CD4-positive, alpha-beta memory T cell (primary cell): Measurements from ENCODE around the gene NSD1. TPM values are rescaled to one million over a fixed set of nuclear protein-coding genes. Genes with fewer than 3 reads are reported as not detected.

Source experiments
- CTCF ChIA-PET: fragments of 350-600 bp; sonication (Branson Sonifier 250); formaldehyde crosslinking; loops from one replicate; lab custom pipeline; 2021; ENCODE audit warnings: inconsistent platforms; ENCODE audit not compliant: partially characterized antibody; lab: Charles Lee
- POLR2A ChIA-PET: fragments of 350-600 bp; sonication (Branson Sonifier 250); formaldehyde crosslinking; loops from one replicate; lab custom pipeline; 2021; ENCODE audit not compliant: partially characterized antibody; lab: Charles Lee
- DNase-seq, 5 donors: peaks; one replicate each; pipeline versions ENCODE4 v3.0.0 to v3.0.0-alpha.2; 2020 to 2022; ENCODE audit warnings: mixed read lengths in 1 of 5
- H3K27ac ChIP-seq: one replicate; pipeline ENCODE4 v1.7.0; 2013; ENCODE audit warnings: low read depth, low read length
- H3K27me3 ChIP-seq: 2 replicates; pipeline ENCODE4 v1.7.0; 2013; ENCODE audit warnings: mild to moderate bottlenecking, low read length, moderate library complexity; ENCODE audit not compliant: insufficient read depth
- H3K36me3 ChIP-seq: 2 replicates; pipeline ENCODE4 v1.7.0; 2013; ENCODE audit warnings: mild to moderate bottlenecking, low read length, moderate library complexity; ENCODE audit not compliant: insufficient read depth
- H3K4me1 ChIP-seq: 2 replicates; pipeline ENCODE4 v1.7.0; 2013; ENCODE audit warnings: mild to moderate bottlenecking, low read length, moderate library complexity; ENCODE audit not compliant: insufficient read depth
- H3K4me3 ChIP-seq, 2 donors: one replicate each; pipeline ENCODE4 v1.7.0; 2013; ENCODE audit warnings: low read length in 2 of 2, mild to moderate bottlenecking in 1 of 2
- H3K9me3 ChIP-seq, 2 donors: one replicate each; pipeline ENCODE4 v1.7.0; 2013; ENCODE audit warnings: low read length in 2 of 2, control low read depth in 1 of 2; ENCODE audit not compliant: control insufficient read depth in 1 of 2
- H3K27ac Mint-ChIP-seq, 7 donors: one replicate each; pipeline ENCODE4 v1.8.0; 2020 to 2021; ENCODE audit warnings: mixed read lengths in 7 of 7, mild to moderate bottlenecking in 6 of 7, inconsistent platforms in 3 of 7, moderate library complexity in 3 of 7
- H3K27me3 Mint-ChIP-seq, 2 donors: one replicate each; pipeline ENCODE4 v1.8.0; 2020 to 2021; ENCODE audit warnings: mixed read lengths in 2 of 2
- H3K36me3 Mint-ChIP-seq, 2 donors: one replicate each; pipeline ENCODE4 v1.8.0; 2020 to 2021; ENCODE audit warnings: mixed read lengths in 2 of 2, inconsistent platforms in 1 of 2, mild to moderate bottlenecking in 1 of 2
- H3K4me1 Mint-ChIP-seq, 4 donors: one replicate each; pipeline ENCODE4 v1.8.0; 2020 to 2021; ENCODE audit warnings: mixed read lengths in 4 of 4, mild to moderate bottlenecking in 1 of 4
- H3K4me3 Mint-ChIP-seq, 8 donors: one replicate each; pipeline ENCODE4 v1.8.0; 2020 to 2021; ENCODE audit warnings: mixed read lengths in 8 of 8, mild to moderate bottlenecking in 7 of 8, moderate library complexity in 6 of 8, inconsistent platforms in 3 of 8
- H3K9me3 Mint-ChIP-seq, 8 donors: one replicate each; pipeline ENCODE4 v1.8.0; 2020 to 2021; ENCODE audit warnings: mixed read lengths in 8 of 8, mild to moderate bottlenecking in 5 of 8, inconsistent platforms in 3 of 8, moderate library complexity in 1 of 8
- intact Hi-C: fragments of 100-400 bp; cut with micrococcal nuclease; formaldehyde crosslinking; loops from one replicate; pipeline ENCODE4 v1.15.1; 2023
- polyA plus RNA-seq, 2 donors: library from polyadenylated mRNA; unstranded; fragments of 300-500 nt; fragmentation: Illumina TruSeq; gene quantifications; one replicate each; pipeline ENCODE4 v1.2.3, GENCODE V29; 2021
- total RNA-seq, 2 experiments: library from RNA; stranded (reverse); gene quantifications; one replicate each; pipeline ENCODE4 v1.2.3, GENCODE V29; 2021

The NSD1 gene
- total and polyA plus RNA-seq, 4 experiments from 2014 or later, result 14.3 to 122 (median 90.0) TPM

DNA sequence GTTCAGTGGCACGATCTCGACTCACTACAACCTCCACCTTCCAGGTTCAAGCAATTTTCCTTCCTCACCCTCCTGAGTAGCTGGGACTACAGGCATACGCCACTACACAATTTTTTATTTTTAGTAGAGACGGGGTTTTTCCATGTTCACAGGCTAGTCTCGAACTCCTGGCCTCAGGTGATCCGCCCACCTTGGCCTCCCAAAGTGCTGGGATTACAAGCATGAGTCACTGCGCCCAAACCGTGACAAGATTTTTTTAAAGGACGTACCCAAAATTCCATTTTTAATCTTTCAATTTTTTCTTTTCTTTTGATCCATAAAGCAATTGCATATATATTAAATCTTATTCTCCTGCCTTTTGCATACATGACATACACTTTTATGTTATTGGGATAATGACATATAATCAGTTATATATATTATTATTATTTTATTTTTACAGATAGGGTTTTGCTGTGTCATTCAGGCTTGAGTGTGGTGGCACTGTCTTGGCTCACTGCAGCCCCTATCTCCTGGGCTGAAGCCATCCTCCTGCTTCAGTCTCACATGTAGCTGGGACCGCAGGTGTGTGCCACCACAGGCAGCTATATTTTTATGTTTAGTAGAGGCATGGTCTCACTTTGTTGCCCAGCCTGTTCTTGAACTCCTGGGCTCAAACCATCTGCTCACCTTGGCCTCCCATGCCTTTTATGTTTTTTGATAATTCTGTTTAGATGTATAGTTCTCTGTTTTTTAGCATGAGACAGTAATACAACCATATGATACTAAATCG, 98.1 kb downstream of the NSD1 start:
- Mint-ChIP-seq H3K4me3 (no peak overlapping the region), H3K27me3 (no peaks in the 10 kb centered on the region), H3K4me1 (peaks cover 17 to 47% (median 30%) of the 10 kb centered on the region in 4 donors), H3K36me3 (peaks cover 28 to 54% of the 10 kb centered on the region in 2 donors), H3K27ac (peak overlapping the region in 2 of 7 donors; percentile 9 to 60), H3K9me3 (peaks cover 0 to 1% (median 0%) of the 10 kb centered on the region in 8 donors)
- H3K27me3 ChIP-seq, result no peaks in the 10 kb centered on the region
- no peaks in the 10 kb centered on the region for H3K4me1 ChIP-seq
- no peak overlapping the region for H3K27ac ChIP-seq
- H3K9me3 ChIP-seq, result no peaks in the 10 kb centered on the region
- H3K36me3 ChIP-seq, result peaks cover 9% of the 10 kb centered on the region
- intact Hi-C loops, result no loop called here
- POLR2A ChIA-PET, result no interaction called here
- DNase-seq, result no peak
- H3K4me3 ChIP-seq, result no peak overlapping the region
- CTCF ChIA-PET, result interaction anchor here (2.5 kb wide), 1 partner anchor 118 kb away, joined by 8 read pairs; no protein-coding TSS in a partner anchor

DNA sequence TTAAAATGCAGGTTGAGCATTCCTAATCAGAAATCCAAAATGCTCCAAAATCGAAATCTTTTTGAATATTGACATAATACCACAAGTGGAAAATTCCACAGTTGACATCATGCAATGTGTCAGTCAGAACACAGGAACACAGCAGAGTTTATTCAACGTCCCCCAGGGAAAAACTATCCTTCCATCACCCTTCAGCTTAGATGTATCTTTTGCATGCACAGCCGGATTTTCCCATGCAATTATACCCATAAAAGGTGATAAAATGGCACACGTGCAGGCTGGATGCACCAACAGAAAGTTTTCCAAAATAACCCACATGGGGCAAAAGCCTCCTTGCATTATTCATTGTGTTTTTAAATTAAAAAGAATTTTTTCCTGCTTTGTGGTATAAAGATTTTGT, 98.8 kb downstream of the NSD1 start:
- no peaks in the 10 kb centered on the region for H3K9me3 ChIP-seq
- no peaks in the 10 kb centered on the region for H3K4me1 ChIP-seq
- H3K27me3 ChIP-seq, result no peaks in the 10 kb centered on the region
- Mint-ChIP-seq H3K4me3 (no peak overlapping the region), H3K27ac (peak overlapping the region in 3 of 7 donors; percentile 7 to 42 (median 30)), H3K27me3 (no peaks in the 10 kb centered on the region), H3K9me3 (peaks cover 0 to 1% (median 0%) of the 10 kb centered on the region in 8 donors), H3K4me1 (peaks cover 14 to 42% (median 28%) of the 10 kb centered on the region in 4 donors), H3K36me3 (peaks cover 24 to 52% of the 10 kb centered on the region in 2 donors)
- H3K36me3 ChIP-seq, result peaks cover 12% of the 10 kb centered on the region
- ChIA-PET POLR2A (no interaction called here), CTCF (interaction anchor here (2.5 to 4.0 kb wide), 2 partner anchors 119 kb away, joined by 8 to 23 read pairs; no protein-coding TSS in a partner anchor)
- intact Hi-C loops, result no loop called here
- no peak overlapping the region for H3K4me3 ChIP-seq
- no peak for DNase-seq
- H3K27ac ChIP-seq, result no peak overlapping the region

- CTCF ChIA-PET, result interaction anchor here (0.7 to 4.0 kb wide), 2 partner anchors 120 to 531 kb away, joined by 3 to 23 read pairs; no protein-coding TSS in a partner anchor
- Mint-ChIP-seq H3K4me3 (no peak overlapping the region), H3K27me3 (no peaks in the 10 kb centered on the region), H3K4me1 (peaks cover 14 to 42% (median 28%) of the 10 kb centered on the region in 4 donors), H3K36me3 (peaks cover 26 to 54% of the 10 kb centered on the region in 2 donors), H3K27ac (peak overlapping the region in 5 of 7 donors; percentile 2 to 52 (median 30)), H3K9me3 (peaks cover 0 to 1% (median 0%) of the 10 kb centered on the region in 8 donors)
- H3K36me3 ChIP-seq, result peaks cover 14% of the 10 kb centered on the region
- intact Hi-C loops, result no loop called here
- DNase-seq, result no peak
- no peaks in the 10 kb centered on the region for H3K27me3 ChIP-seq
- no peaks in the 10 kb centered on the region for H3K4me1 ChIP-seq
- POLR2A ChIA-PET, result interaction anchor here (0.6 kb wide), 1 partner anchor 162 kb away, joined by 3 read pairs; no protein-coding TSS in a partner anchor
- H3K27ac ChIP-seq, result no peak overlapping the region
- H3K4me3 ChIP-seq, result no peak overlapping the region
- no peaks in the 10 kb centered on the region for H3K9me3 ChIP-seq
Measured at GRCh38 chr5:177232761-177233160, 99.2 kb downstream of the NSD1 start.

DNA sequence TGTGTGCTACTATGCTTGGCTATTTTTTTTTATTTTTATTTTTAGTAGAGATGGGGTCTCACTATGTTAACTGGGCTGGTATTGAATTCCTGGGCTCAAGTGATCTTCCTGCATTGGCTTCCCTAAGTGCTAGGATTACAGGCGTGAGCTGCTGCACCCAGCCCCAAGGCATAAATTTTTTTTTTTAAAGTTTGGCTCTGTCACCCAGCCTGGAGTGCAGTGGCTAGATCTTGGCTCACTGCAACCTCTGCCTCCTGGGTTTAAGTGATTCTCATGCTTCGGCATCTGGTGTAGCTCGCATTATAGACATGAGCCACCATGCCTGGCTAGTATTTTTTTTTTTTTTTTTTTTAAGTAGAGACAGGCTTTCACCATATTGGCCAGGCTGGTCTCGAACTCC, 99.6 kb downstream of the NSD1 start:
- Histone ChIP-seq H3K4me3 (no peak overlapping the region), H3K27ac (no peak overlapping the region), H3K36me3 (peaks cover 19% of the 10 kb centered on the region), H3K9me3 (no peaks in the 10 kb centered on the region), H3K27me3 (no peaks in the 10 kb centered on the region), H3K4me1 (no peaks in the 10 kb centered on the region)
- CTCF ChIA-PET, result interaction anchor here (0.7 to 4.0 kb wide), 2 partner anchors 120 to 531 kb away, joined by 3 to 23 read pairs; no protein-coding TSS in a partner anchor
- intact Hi-C loops, result no loop called here
- H3K27ac Mint-ChIP-seq, result no peak overlapping the region
- peaks cover 0 to 1% (median 0%) of the 10 kb centered on the region in 8 donors for H3K9me3 Mint-ChIP-seq
- no peak for DNase-seq
- H3K4me3 Mint-ChIP-seq, result no peak overlapping the region
- H3K36me3 Mint-ChIP-seq, result peaks cover 30 to 57% of the 10 kb centered on the region in 2 donors
- H3K4me1 Mint-ChIP-seq, result peaks cover 14 to 39% (median 26%) of the 10 kb centered on the region in 4 donors
- POLR2A ChIA-PET, result interaction anchor here (0.6 kb wide), 1 partner anchor 163 kb away, joined by 3 read pairs; no protein-coding TSS in a partner anchor
- no peaks in the 10 kb centered on the region for H3K27me3 Mint-ChIP-seq

GRCh38 chr5:177233802-177234201, 100.2 kb downstream of the NSD1 start:
- no peak for DNase-seq
- POLR2A ChIA-PET, result no interaction called here
- Mint-ChIP-seq H3K9me3 (peaks cover 0 to 1% (median 0%) of the 10 kb centered on the region in 8 donors), H3K36me3 (peaks cover 36 to 60% of the 10 kb centered on the region in 2 donors), H3K27ac (peak overlapping the region in 4 of 7 donors; percentile 25 to 89 (median 59)), H3K4me3 (no peak overlapping the region), H3K27me3 (no peaks in the 10 kb centered on the region), H3K4me1 (peaks cover 14 to 36% (median 23%) of the 10 kb centered on the region in 4 donors)
- intact Hi-C loops, result no loop called here
- H3K9me3 ChIP-seq, result no peaks in the 10 kb centered on the region
- no peaks in the 10 kb centered on the region for H3K27me3 ChIP-seq
- H3K36me3 ChIP-seq, result peaks cover 25% of the 10 kb centered on the region
- CTCF ChIA-PET, result interaction anchor here (0.6 to 4.0 kb wide), 2 partner anchors 23 to 121 kb away, joined by 4 to 23 read pairs; no protein-coding TSS in a partner anchor
- H3K4me3 ChIP-seq, result no peak overlapping the region
- no peak overlapping the region for H3K27ac ChIP-seq
- H3K4me1 ChIP-seq, result no peaks in the 10 kb centered on the region

GRCh38 chr5:177234841-177235240, 101.3 kb downstream of the NSD1 start:
- peaks cover 42 to 64% of the 10 kb centered on the region in 2 donors for H3K36me3 Mint-ChIP-seq
- ChIA-PET POLR2A (no interaction called here), CTCF (interaction anchor here (0.8 to 4.0 kb wide), 3 partner anchors 9 to 122 kb away, joined by 3 to 23 read pairs (median 3); no protein-coding TSS in a partner anchor)
- no peak for DNase-seq
- H3K27ac Mint-ChIP-seq, result peak overlapping the region in 1 of 7 donors; percentile 41
- H3K36me3 ChIP-seq, result peaks cover 30% of the 10 kb centered on the region
- no peaks in the 10 kb centered on the region for H3K9me3 ChIP-seq
- no peaks in the 10 kb centered on the region for H3K4me1 ChIP-seq
- H3K4me3 ChIP-seq, result no peak overlapping the region
- H3K9me3 Mint-ChIP-seq, result no peaks in the 10 kb centered on the region
- peaks cover 10 to 29% (median 17%) of the 10 kb centered on the region in 4 donors for H3K4me1 Mint-ChIP-seq
- intact Hi-C loops, result no loop called here
- no peaks in the 10 kb centered on the region for H3K27me3 Mint-ChIP-seq
- H3K27me3 ChIP-seq, result no peaks in the 10 kb centered on the region
- H3K4me3 Mint-ChIP-seq, result no peak overlapping the region
- no peak overlapping the region for H3K27ac ChIP-seq

- Histone ChIP-seq H3K9me3 (no peaks in the 10 kb centered on the region), H3K27me3 (no peaks in the 10 kb centered on the region), H3K4me1 (no peaks in the 10 kb centered on the region), H3K27ac (no peak overlapping the region), H3K36me3 (peaks cover 45% of the 10 kb centered on the region), H3K4me3 (no peak overlapping the region)
- H3K9me3 Mint-ChIP-seq, result no peaks in the 10 kb centered on the region
- DNase-seq, result no peak
- no peaks in the 10 kb centered on the region for H3K27me3 Mint-ChIP-seq
- ChIA-PET CTCF (interaction anchor here (1.5 kb wide), 1 partner anchor 128 kb away, joined by 5 read pairs; no protein-coding TSS in a partner anchor), POLR2A (no interaction called here)
- H3K4me3 Mint-ChIP-seq, result no peak overlapping the region
- H3K36me3 Mint-ChIP-seq, result peaks cover 51 to 73% of the 10 kb centered on the region in 2 donors
- H3K4me1 Mint-ChIP-seq, result peaks cover 0 to 3% (median 1%) of the 10 kb centered on the region in 4 donors
- intact Hi-C loops, result no loop called here
- H3K27ac Mint-ChIP-seq, result peak overlapping the region in 1 of 7 donors; percentile 62
Measured at GRCh38 chr5:177241768-177242167, 108.2 kb downstream of the NSD1 start.
